Measurements from ENCODE around the gene OR6F1. TPM values are rescaled to one million over a fixed set of nuclear protein-coding genes. Genes with fewer than 3 reads are reported as not detected.

Gene OR6F1
- total RNA-seq, 1 experiment from 2014 or later, result not detected

- TF ChIP-seq REST (IDR thresholded peaks at IDR 0.05; ENCODE audit: low read depth) (no peak), SRF (IDR thresholded peaks at IDR 0.05; ENCODE audit: low read depth) (no peak)
Measured at GRCh38 chr1:247679639-247680038, 36.8 kb downstream of the OR6F1 start, which contains the start of gene OR13G1 (continued).

GRCh38 chr1:247669225-247669624 lies 47.2 kb downstream of the OR6F1 start:
- Histone ChIP-seq H3K9me3 (ENCODE audit: control insufficient read depth in 1 of 2, insufficient read depth in 1 of 2, low read depth in 1 of 2, low read length in 2 of 2) (peaks cover 0 to 4% of the 10 kb centered on the region in 2 experiments; a peak in 2 of 4 replicates), H4K20me1 (ENCODE audit: insufficient read depth) (no peaks in the 10 kb centered on the region), H3K79me2 (ENCODE audit: insufficient read depth, low read length) (no peaks in the 10 kb centered on the region), H3K27me3 (ENCODE audit: insufficient read depth, low read length) (no peaks in the 10 kb centered on the region), H3K27ac (ENCODE audit: low read depth, low read length) (no peak overlapping the region), H3K9me2 (ENCODE audit: insufficient read depth) (no peaks in the 10 kb centered on the region), H2AFZ (ENCODE audit: low read depth, low read length, poor library complexity, severe bottlenecking) (no peak overlapping the region), H3K4me3 (replicated peaks in 1 of 2; ENCODE audit: low read depth in 1 of 2, low read length in 2 of 2) (no peak overlapping the region), H3K4me1 (ENCODE audit: control insufficient read depth in 1 of 2, insufficient read depth in 2 of 2, low read length in 2 of 2) (no peaks in the 10 kb centered on the region), H3K4me2 (ENCODE audit: low read length) (no peak overlapping the region), H3K9ac (ENCODE audit: low read length) (no peak overlapping the region), H3K36me3 (ENCODE audit: control insufficient read depth in 1 of 2, insufficient read depth in 2 of 2, low read length in 2 of 2) (no peaks in the 10 kb centered on the region)
- ChIA-PET RAD21 (ENCODE audit: low non-redundant PET in 1 of 2, low total read pairs in 2 of 2, uncharacterized antibody in 2 of 2, unreplicated experiment in 2 of 2) (no interaction called here), CTCF (no interaction called here), POLR2A (no interaction called here)
- TF ChIP-seq ZFX (IDR thresholded peaks at IDR 0.05) (no peak), CBX3 (IDR thresholded peaks at IDR 0.05; ENCODE audit: low read depth) (no peak)
- DNase-seq (ENCODE audit: low read depth, low spot score) (no peak), ATAC-seq (no peak)
- intact Hi-C loops (cut with micrococcal nuclease), result no loop called here
- no TSS peak for BruUV-seq (replicated peaks)

Other genes starting within 250 kb of the OR6F1 start
- gene OR2C3, start 180.2 kb downstream of the OR6F1 start, total RNA-seq (2021; ENCODE audit: unreplicated experiment), result not detected
- not detected for gene GCSAML, start 167.5 kb downstream of the OR6F1 start, total RNA-seq (2021; ENCODE audit: unreplicated experiment)
- gene OR2G2, start 128.3 kb downstream of the OR6F1 start, total RNA-seq (2021; ENCODE audit: unreplicated experiment), result not detected
- not detected for gene OR2G3, start 111.1 kb downstream of the OR6F1 start, total RNA-seq (2021; ENCODE audit: unreplicated experiment)
- gene OR13G1, start 36.9 kb downstream of the OR6F1 start, total RNA-seq (2021; ENCODE audit: unreplicated experiment), result not detected
- not detected for gene OR14K1, start 22.0 kb upstream of the OR6F1 start, total RNA-seq (2021; ENCODE audit: unreplicated experiment)
- not detected for gene OR14A2, start 31.5 kb upstream of the OR6F1 start, total RNA-seq (2021; ENCODE audit: unreplicated experiment)
- gene OR1C1, start 43.9 kb upstream of the OR6F1 start, total RNA-seq (2021; ENCODE audit: unreplicated experiment), result not detected
- not detected for gene OR14A16, start 107.5 kb upstream of the OR6F1 start, total RNA-seq (2021; ENCODE audit: unreplicated experiment)
- not detected for gene OR11L1, start 125.2 kb upstream of the OR6F1 start, total RNA-seq (2021; ENCODE audit: unreplicated experiment)
- gene TRIM58, start 140.5 kb upstream of the OR6F1 start, total RNA-seq (2021; ENCODE audit: unreplicated experiment), result not detected
- not detected for gene OR2W3, start 178.9 kb upstream of the OR6F1 start, total RNA-seq (2021; ENCODE audit: unreplicated experiment)
- not detected for gene OR2T8, start 203.6 kb upstream of the OR6F1 start, total RNA-seq (2021; ENCODE audit: unreplicated experiment)
- gene OR2AJ1, start 208.2 kb upstream of the OR6F1 start, total RNA-seq (2021; ENCODE audit: unreplicated experiment), result not detected
- gene OR2L8, start 232.2 kb upstream of the OR6F1 start, total RNA-seq (2021; ENCODE audit: unreplicated experiment), result not detected
- not detected for gene OR2AK2, start 248.6 kb upstream of the OR6F1 start, total RNA-seq (2021; ENCODE audit: unreplicated experiment)

All from HCT116 (cell line).